B cell (primary cell): ENCODE data around the gene TAF13. TPM values are rescaled to one million over a fixed set of nuclear protein-coding genes. Genes with fewer than 3 reads are reported as not detected.

Source experiments
- ATAC-seq: fragments of 200-7000 bp; cut with Tn5 transposase; one replicate; pipeline ENCODE4 v1.10.0; 2021; ENCODE audit warnings: low read depth, mild to moderate bottlenecking, moderate number of reproducible peaks, moderate library complexity
- CTCF ChIA-PET: fragments of 350-600 bp; sonication (Branson Sonifier 250); formaldehyde crosslinking; loops from one replicate; lab custom pipeline; 2021; ENCODE audit warnings: antibody characterized with exemption, inconsistent platforms; lab: Charles Lee
- POLR2A ChIA-PET: fragments of 350-600 bp; sonication (Branson Sonifier 250); formaldehyde crosslinking; loops from one replicate; lab custom pipeline; 2021; ENCODE audit warnings: antibody characterized with exemption; lab: Charles Lee
- DNase-seq: peaks from one replicate; pipeline ENCODE4 v3.0.0; 2013
- H2AFZ ChIP-seq: 2 replicates; pipeline ENCODE4 v1.6.1; 2012; ENCODE audit warnings: mild to moderate bottlenecking, low read depth, low read length; ENCODE audit not compliant: insufficient read depth, poor library complexity, severe bottlenecking
- H3K27ac ChIP-seq, 2 donors: 1 replicate in 1 of 2; 2 replicates in 1 of 2; pipeline ENCODE4 v1.5.1; 2012 to 2013; ENCODE audit warnings: low read length in 2 of 2, mild to moderate bottlenecking in 2 of 2, moderate library complexity in 1 of 2
- H3K27me3 ChIP-seq, 4 experiments: fragments of 200-600 bp in 1 of 4; sonication (generic) in 1 of 4; replicated peaks in 1 of 4; 1 replicate in 2 of 4; 2 replicates in 2 of 4; pipeline versions ENCODE4 v1.6.1 to v1.7.0; 2013 to 2016; ENCODE audit warnings: low read length in 3 of 4, mild to moderate bottlenecking in 2 of 4, mixed read lengths in 1 of 4, moderate library complexity in 1 of 4; ENCODE audit not compliant: insufficient read depth in 4 of 4, control insufficient read depth in 3 of 4; ENCODE audit errors: control extremely low read depth in 1 of 4
- H3K36me3 ChIP-seq, 2 experiments: replicated peaks in 1 of 2; 1 replicate in 1 of 2; 2 replicates in 1 of 2; pipeline versions ENCODE4 v1.6.1 to v1.7.1; 2013; ENCODE audit warnings: low read length in 1 of 2; ENCODE audit not compliant: insufficient read depth in 2 of 2, control insufficient read depth in 1 of 2; ENCODE audit errors: control extremely low read depth in 1 of 2, extremely low read depth in 1 of 2
- H3K4me1 ChIP-seq, 2 donors: fragments of 200-600 bp in 1 of 2; sonication (generic) in 1 of 2; 1 replicate in 1 of 2; 2 replicates in 1 of 2; pipeline versions ENCODE4 v1.5.1 to v1.6.1; 2013 to 2017; ENCODE audit warnings: low read length in 2 of 2; ENCODE audit not compliant: control insufficient read depth in 2 of 2, insufficient read depth in 2 of 2
- H3K4me2 ChIP-seq: replicated peaks from 2 replicates; pipeline ENCODE3; 2012; ENCODE audit warnings: mild to moderate bottlenecking, low read depth, low read length; ENCODE audit not compliant: poor library complexity, severe bottlenecking
- H3K4me3 ChIP-seq, 5 experiments: fragments of 200-600 bp in 1 of 5; sonication (generic) in 1 of 5; 1 replicate in 3 of 5; 2 replicates in 2 of 5; pipeline versions ENCODE4 v1.5.1 to v1.7.0; 2011 to 2016; ENCODE audit warnings: low read length in 4 of 5, mild to moderate bottlenecking in 4 of 5, low read depth in 2 of 5, control low read depth in 1 of 5, moderate library complexity in 1 of 5; ENCODE audit not compliant: insufficient read depth in 1 of 5; ENCODE audit errors: control extremely low read depth in 1 of 5, extremely low read depth in 1 of 5
- H3K79me2 ChIP-seq: fragments of 200-600 bp; sonication (generic); one replicate; pipeline ENCODE4 v1.6.0; 2016; ENCODE audit warnings: low read length; ENCODE audit not compliant: control insufficient read depth, insufficient read depth
- H3K9ac ChIP-seq: fragments of 200-600 bp; sonication (generic); 2 replicates; pipeline ENCODE4 v1.6.1; 2017; ENCODE audit warnings: mild to moderate bottlenecking, low read length, moderate library complexity
- H3K9me3 ChIP-seq, 3 donors: one replicate each; pipeline versions ENCODE4 v1.6.1 to v1.7.1; 2013; ENCODE audit warnings: low read length in 2 of 3; ENCODE audit not compliant: control insufficient read depth in 2 of 3, insufficient read depth in 1 of 3; ENCODE audit errors: control extremely low read depth in 1 of 3
- H4K20me1 ChIP-seq: 2 replicates; pipeline ENCODE4 v1.6.0; 2012; ENCODE audit warnings: mild to moderate bottlenecking, low read length; ENCODE audit not compliant: insufficient read depth, control insufficient read depth, poor library complexity, severe bottlenecking
- H3K27ac Mint-ChIP-seq: one replicate; pipeline ENCODE4 v1.8.0; 2021; ENCODE audit warnings: mixed read lengths
- H3K27me3 Mint-ChIP-seq: one replicate; pipeline ENCODE4 v1.8.0; 2021; ENCODE audit warnings: mixed read lengths
- H3K4me1 Mint-ChIP-seq: one replicate; pipeline ENCODE4 v1.8.0; 2021; ENCODE audit warnings: mixed read lengths
- H3K4me3 Mint-ChIP-seq: one replicate; pipeline ENCODE4 v1.8.0; 2021; ENCODE audit warnings: mixed read lengths
- H3K9me3 Mint-ChIP-seq: one replicate; pipeline ENCODE4 v1.8.0; 2022; ENCODE audit warnings: mixed read lengths; ENCODE audit not compliant: insufficient read depth
- EZH2 ChIP-seq: IDR thresholded peaks from 2 replicates; pipeline ENCODE4 v1.6.1; 2012; ENCODE audit warnings: borderline replicate concordance, low read depth, mild to moderate bottlenecking, moderate library complexity, low read length; ENCODE audit not compliant: insufficient read depth, poor library complexity, severe bottlenecking
- WGBS: methylation state at CpG from one replicate; pipeline ENCODE4 v1.1.5; 2013; ENCODE audit warnings: missing lambda C conversion rate; ENCODE audit not compliant: insufficient coverage; 5-methylcytosine and 5-hydroxymethylcytosine counted together
- intact Hi-C: fragments of 100-400 bp; cut with micrococcal nuclease; formaldehyde crosslinking; loops from one replicate; pipeline ENCODE4 v1.10.0; 2022
- polyA plus RNA-seq: library from polyadenylated mRNA; depleted of rRNA; stranded (reverse); fragments of >200 nt; gene quantifications from 2 replicates; pipeline ENCODE4 v1.2.3, GENCODE V29; 2012
- total RNA-seq, 2 donors: library from RNA; stranded (reverse); fragments of 120-200 nt in 1 of 2; gene quantifications; 1 replicate in 1 of 2; 2 replicates in 1 of 2; pipeline versions ENCODE4 v1.2.3 to v1.2.4, GENCODE V29; 2013 to 2022
- TF ChIP-seq, protein P1 (sequence below): fragments of 200-600 bp; IDR thresholded peaks from one replicate; pipeline ENCODE4 v1.8.0; 2022; ENCODE audit warnings: antibody characterized with exemption, mild to moderate bottlenecking

The TAF13 gene
- total and polyA plus RNA-seq, 2 donors (not counting 1 experiment from before 2014, with no cell fraction given), result 6.6 to 14.3 TPM

DNA sequence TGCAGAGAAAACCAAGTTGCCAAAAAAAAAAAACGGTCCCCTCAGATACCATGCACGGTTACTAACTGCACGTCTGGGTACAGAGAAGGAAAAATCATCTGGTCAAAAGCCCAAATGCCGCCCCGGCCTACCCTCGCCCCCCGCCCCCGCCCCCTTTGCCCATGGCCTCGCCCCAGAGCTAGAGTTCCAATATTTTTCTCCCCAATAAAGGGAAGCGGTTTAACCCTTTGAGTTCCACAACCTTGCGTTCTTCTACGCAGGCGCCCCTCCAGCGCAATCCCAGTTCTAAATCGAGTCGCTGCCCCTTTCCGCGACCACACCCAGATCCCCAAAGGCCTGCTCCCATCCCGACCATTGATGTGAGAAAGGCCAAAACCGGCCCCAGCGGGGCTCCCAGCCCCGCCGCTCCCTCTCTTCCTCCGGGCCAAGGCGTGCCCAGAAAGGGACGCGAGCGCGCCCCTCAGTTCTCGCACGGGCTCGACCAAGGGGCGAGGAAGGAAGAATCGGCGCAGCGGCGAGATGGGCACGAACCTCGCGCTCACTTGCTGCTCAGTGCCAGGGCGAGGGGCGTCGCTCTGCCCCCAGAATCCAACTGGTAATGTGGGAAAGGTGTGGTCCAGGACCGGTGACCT is 34.7 kb downstream of the TAF13 start:
- H3K27ac Mint-ChIP-seq, result peak overlapping the region; percentile 95
- Histone ChIP-seq H4K20me1 (peaks cover 3% of the 10 kb centered on the region), H3K27ac (peak overlapping the region; percentile 67 to 75), H2AFZ (peak overlapping the region; percentile 89), H3K4me1 (peaks cover 7% of the 10 kb centered on the region in 2 donors), H3K9me3 (peaks cover 0 to 3% (median 0%) of the 10 kb centered on the region in 3 donors), H3K4me3 (peak overlapping the region; percentile 28 to 93 (median 92)), H3K36me3 (no peaks in the 10 kb centered on the region), H3K79me2 (peaks cover 27% of the 10 kb centered on the region), H3K4me2 (peak overlapping the region; percentile 97), H3K9ac (peak overlapping the region; percentile 92), H3K27me3 (no peaks in the 10 kb centered on the region)
- no peaks in the 10 kb centered on the region for H3K9me3 Mint-ChIP-seq
- peak; percentile 3 for ATAC-seq
- CTCF ChIA-PET, result no interaction called here
- H3K4me3 Mint-ChIP-seq, result peak overlapping the region; percentile 97
- H3K4me1 Mint-ChIP-seq, result peaks cover 16% of the 10 kb centered on the region
- no peak for TF ChIP-seq EZH2
- TF ChIP-seq, protein P1, sequence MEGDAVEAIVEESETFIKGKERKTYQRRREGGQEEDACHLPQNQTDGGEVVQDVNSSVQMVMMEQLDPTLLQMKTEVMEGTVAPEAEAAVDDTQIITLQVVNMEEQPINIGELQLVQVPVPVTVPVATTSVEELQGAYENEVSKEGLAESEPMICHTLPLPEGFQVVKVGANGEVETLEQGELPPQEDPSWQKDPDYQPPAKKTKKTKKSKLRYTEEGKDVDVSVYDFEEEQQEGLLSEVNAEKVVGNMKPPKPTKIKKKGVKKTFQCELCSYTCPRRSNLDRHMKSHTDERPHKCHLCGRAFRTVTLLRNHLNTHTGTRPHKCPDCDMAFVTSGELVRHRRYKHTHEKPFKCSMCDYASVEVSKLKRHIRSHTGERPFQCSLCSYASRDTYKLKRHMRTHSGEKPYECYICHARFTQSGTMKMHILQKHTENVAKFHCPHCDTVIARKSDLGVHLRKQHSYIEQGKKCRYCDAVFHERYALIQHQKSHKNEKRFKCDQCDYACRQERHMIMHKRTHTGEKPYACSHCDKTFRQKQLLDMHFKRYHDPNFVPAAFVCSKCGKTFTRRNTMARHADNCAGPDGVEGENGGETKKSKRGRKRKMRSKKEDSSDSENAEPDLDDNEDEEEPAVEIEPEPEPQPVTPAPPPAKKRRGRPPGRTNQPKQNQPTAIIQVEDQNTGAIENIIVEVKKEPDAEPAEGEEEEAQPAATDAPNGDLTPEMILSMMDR, result no peak
- no peaks in the 10 kb centered on the region for H3K27me3 Mint-ChIP-seq
- under 1% methylated on average over 38 of the region's 44 CpGs for WGBS
- intact Hi-C loops, result loop anchor here (5.0 to 10.0 kb wide), 3 partner anchors 171 to 974 kb away; partner anchors contain the start of genes EEIG2 and SARS1
- DNase-seq, result peak; percentile 43
- POLR2A ChIA-PET, result interaction anchor here (0.5 kb wide), 1 partner anchor 177 kb away, joined by 6 read pairs; no protein-coding TSS in a partner anchor

DNA sequence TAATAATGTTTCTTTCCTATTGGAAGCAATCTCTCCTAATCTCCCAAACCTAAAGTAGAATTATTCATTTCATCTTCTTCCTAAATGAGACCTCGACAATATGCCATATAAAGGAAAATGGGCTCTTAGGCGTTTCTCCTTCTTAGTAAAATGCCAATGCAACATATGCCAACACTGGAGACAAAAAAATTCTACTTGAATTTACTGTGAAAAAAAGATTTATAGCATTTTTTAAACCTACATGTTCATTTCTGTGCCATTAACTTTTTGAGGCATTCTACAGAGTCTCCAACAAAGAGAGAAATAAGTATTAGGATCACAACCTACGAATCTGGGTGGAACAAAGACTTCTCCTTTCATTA is 35.2 kb downstream of the TAF13 start:
- Histone ChIP-seq H3K4me3 (peak overlapping the region; percentile 28 to 93 (median 92)), H3K4me1 (peaks cover 7% of the 10 kb centered on the region in 2 donors), H3K27ac (no peak overlapping the region), H3K9ac (peak overlapping the region; percentile 92), H3K9me3 (peaks cover 0 to 3% (median 0%) of the 10 kb centered on the region in 3 donors), H2AFZ (peak overlapping the region; percentile 35), H3K27me3 (no peaks in the 10 kb centered on the region), H3K36me3 (no peaks in the 10 kb centered on the region), H4K20me1 (peaks cover 5% of the 10 kb centered on the region), H3K79me2 (peaks cover 32% of the 10 kb centered on the region), H3K4me2 (peak overlapping the region; percentile 97)
- no peak for DNase-seq
- Mint-ChIP-seq H3K27ac (peak overlapping the region; percentile 95), H3K27me3 (no peaks in the 10 kb centered on the region), H3K9me3 (no peaks in the 10 kb centered on the region), H3K4me1 (peaks cover 16% of the 10 kb centered on the region), H3K4me3 (peak overlapping the region; percentile 97)
- no peak for ATAC-seq
- no CpG with 5 or more reads among the region's 3 CpGs for WGBS
- ChIA-PET CTCF (interaction anchor here (0.7 kb wide), 2 partner anchors 18 to 64 kb away, joined by 3 to 6 read pairs; no protein-coding TSS in a partner anchor), POLR2A (no interaction called here)
- TF ChIP-seq, protein P1, result no peak
- no peak for TF ChIP-seq EZH2
- intact Hi-C loops, result loop anchor here (5.0 to 10.0 kb wide), 3 partner anchors 172 to 974 kb away; partner anchors contain the start of genes EEIG2 and SARS1
